Measurements from ENCODE around the gene POLN.

DNA sequence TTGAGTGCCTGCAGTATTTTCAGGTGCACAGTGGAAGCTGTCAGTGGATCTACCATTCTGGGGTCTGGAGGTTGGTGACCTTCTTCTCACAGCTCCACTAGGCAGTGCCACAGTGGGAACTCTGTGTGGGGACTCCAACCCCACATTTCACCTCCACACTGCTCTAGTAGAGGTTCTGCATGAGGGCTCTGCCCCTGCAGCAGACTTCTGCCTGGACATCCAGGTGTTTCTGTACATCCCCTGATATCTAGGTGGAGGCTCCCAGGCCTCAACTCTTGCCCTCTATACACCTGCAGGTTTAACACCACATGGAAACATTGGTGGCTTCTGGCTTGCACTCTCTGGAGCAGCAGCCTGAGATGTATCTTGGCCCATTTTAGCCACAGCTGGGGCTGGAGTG, 216.1 kb downstream of the POLN start:
- TF ChIP-seq POLR2AphosphoS5 (IDR thresholded peaks at IDR 0.05) (no peak), POLR2A (IDR thresholded peaks at IDR 0.05) (no peak), CTCF (IDR thresholded peaks at IDR 0.05) (no peak), EP300 (IDR thresholded peaks at IDR 0.05; ENCODE audit: low read depth) (no peak)

Measured in transverse colon (tissue), 4 donors.